HG03432 (cell line): ENCODE results near the gene HRAS.

ENCODE experiments used
- ATAC-seq: cut with Tn5 transposase; IDR thresholded peaks from one replicate; pipeline ENCODE4 v1.9.1; 2021; ENCODE audit warnings: mild to moderate bottlenecking, moderate library complexity; ENCODE audit not compliant: unreplicated experiment

Gene HRAS

GRCh38 chr11:497565-498296, 37.6 kb downstream of the HRAS start:
- ATAC-seq: no peak

- no peak for ATAC-seq
Measured at GRCh38 chr11:496834-497564, 38.4 kb downstream of the HRAS start.

- ATAC-seq: no peak
Measured at GRCh38 chr11:495537-495931, 39.8 kb downstream of the HRAS start.

- no peak for ATAC-seq
Measured at GRCh38 chr11:494761-495536, 40.4 kb downstream of the HRAS start.

- ATAC-seq: no peak
Measured at GRCh38 chr11:492427-493226, 42.7 kb downstream of the HRAS start.

GRCh38 chr11:491358-491757, 44.0 kb downstream of the HRAS start:
- ATAC-seq: no peak

GRCh38 chr11:490930-491260, 44.5 kb downstream of the HRAS start:
- no peak for ATAC-seq

- no peak for ATAC-seq
Measured at GRCh38 chr11:490186-490929, 45.0 kb downstream of the HRAS start.

- ATAC-seq: no peak
Measured at GRCh38 chr11:489610-490185, 45.7 kb downstream of the HRAS start.

GRCh38 chr11:488992-489391, 46.4 kb downstream of the HRAS start:
- no peak for ATAC-seq

GRCh38 chr11:488579-488978, 46.8 kb downstream of the HRAS start:
- ATAC-seq: no peak

GRCh38 chr11:488062-488461, 47.3 kb downstream of the HRAS start:
- ATAC-seq: no peak

- no peak for ATAC-seq
Measured at GRCh38 chr11:487571-488021, 47.8 kb downstream of the HRAS start.

GRCh38 chr11:486189-486588, 49.2 kb downstream of the HRAS start:
- no peak for ATAC-seq

- no peak for ATAC-seq
Measured at GRCh38 chr11:484616-485015, 50.8 kb downstream of the HRAS start.
